NCI-H187 (cell line): Measurements from ENCODE around the gene USP37.
"Not testable (repeated sequence)": the region's sequence is repeated elsewhere in the genome, so short reads cannot be mapped to it uniquely, and the experiment has no call there.

Source experiments
- DNase-seq, 2 experiments: peaks; one replicate each; lab custom pipeline; 2025; lab: John Stamatoyannopoulos, UW

Gene USP37

GRCh38 chr2:218547978-218548377 is 20.2 kb downstream of the USP37 start:
- no peak for DNase-seq

- DNase-seq, result no peak
These were observed 20.6 kb downstream of the USP37 start for GRCh38 chr2:218547511-218547910.

GRCh38 chr2:218546012-218546411 is 22.1 kb downstream of the USP37 start:
- no peak for DNase-seq

- no peak for DNase-seq
These were observed 28.1 kb downstream of the USP37 start for GRCh38 chr2:218540015-218540414.

- DNase-seq, result no peak
These were observed 31.2 kb downstream of the USP37 start for GRCh38 chr2:218536804-218537494.

GRCh38 chr2:218529990-218530389 is 38.2 kb downstream of the USP37 start:
- no peak for DNase-seq

- not testable (repeated sequence) for DNase-seq
These were observed 39.7 kb downstream of the USP37 start for GRCh38 chr2:218528409-218528808.

- DNase-seq, result no peak
These were observed 44.5 kb downstream of the USP37 start for GRCh38 chr2:218523651-218524050.

- no peak for DNase-seq
These were observed 49.3 kb downstream of the USP37 start for GRCh38 chr2:218518876-218519275.

- DNase-seq, result no peak
These were observed 50.5 kb downstream of the USP37 start for GRCh38 chr2:218517434-218518206.

GRCh38 chr2:218516614-218517013 is 51.5 kb downstream of the USP37 start:
- DNase-seq, result no peak

- DNase-seq, result no peak
These were observed 54.5 kb downstream of the USP37 start for GRCh38 chr2:218513676-218514075.

GRCh38 chr2:218508299-218508698 is 59.9 kb downstream of the USP37 start:
- DNase-seq, result no peak

- DNase-seq, result no peak
These were observed 62.3 kb downstream of the USP37 start for GRCh38 chr2:218505754-218506371.

- no peak for DNase-seq
These were observed 66.5 kb downstream of the USP37 start for GRCh38 chr2:218501665-218502064.

- DNase-seq, result no peak
These were observed 67.6 kb downstream of the USP37 start for GRCh38 chr2:218500501-218501060.

GRCh38 chr2:218485986-218486667 is 82.0 kb downstream of the USP37 start:
- no peak for DNase-seq

- DNase-seq, result no peak
These were observed 85.5 kb downstream of the USP37 start for GRCh38 chr2:218482651-218483050.

- DNase-seq, result no peak
These were observed 88.6 kb downstream of the USP37 start for GRCh38 chr2:218479595-218479994.

GRCh38 chr2:218478544-218478943 is 89.6 kb downstream of the USP37 start:
- DNase-seq, result no peak

GRCh38 chr2:218477247-218477646 is 90.9 kb downstream of the USP37 start:
- DNase-seq, result no peak

GRCh38 chr2:218476676-218477075 is 91.5 kb downstream of the USP37 start:
- no peak for DNase-seq
